NCI-H1048 (cell line): ENCODE results near the gene RIMBP3B.
"Not testable (repeated sequence)": the region's sequence is repeated elsewhere in the genome, so short reads cannot be mapped to it uniquely, and the experiment has no call there.

Experiments
- DNase-seq: peaks from one replicate; lab custom pipeline; 2025; lab: John Stamatoyannopoulos, UW

The RIMBP3B gene

GRCh38 chr22:21417853-21418252 lies 34.3 kb downstream of the RIMBP3B start:
- DNase-seq: not testable (repeated sequence)

- not testable (repeated sequence) for DNase-seq
Measured at GRCh38 chr22:21418974-21419638, 35.6 kb downstream of the RIMBP3B start.

- not testable (repeated sequence) for DNase-seq
Measured at GRCh38 chr22:21420180-21420763, 36.7 kb downstream of the RIMBP3B start.

GRCh38 chr22:21424084-21424709 lies 40.6 kb downstream of the RIMBP3B start:
- not testable (repeated sequence) for DNase-seq

- DNase-seq: not testable (repeated sequence)
Measured at GRCh38 chr22:21434378-21435233, 51.1 kb downstream of the RIMBP3B start.

GRCh38 chr22:21435998-21436810 lies 52.7 kb downstream of the RIMBP3B start:
- not testable (repeated sequence) for DNase-seq

- DNase-seq: not testable (repeated sequence)
Measured at GRCh38 chr22:21438013-21438412, 54.5 kb downstream of the RIMBP3B start.
